PC-3 (cell line): Measurements from ENCODE around the gene CYB5R2. TPM values are rescaled to one million over a fixed set of nuclear protein-coding genes. Genes with fewer than 3 reads are reported as not detected.

Experiments
- ATAC-seq: fragments of 200-7000 bp; cut with Tn5 transposase; 2 replicates; pipeline ENCODE4 v1.9.1; 2020; ENCODE audit warnings: mild to moderate bottlenecking, moderate library complexity
- BruUV-seq: library from RNA; stranded (reverse); fragments of 400-500 nt; replicated peaks from 2 replicates; lab custom pipeline; 2021; lab: Mats Ljungman, UMichigan
- CTCF ChIA-PET: fragments of 300-600 bp; sonication (Branson Sonifier 250); formaldehyde crosslinking; loops from one replicate; lab custom pipeline; 2022; ENCODE audit warnings: antibody characterized with exemption; lab: Charles Lee
- POLR2A ChIA-PET: fragments of 300-600 bp; sonication (Branson Sonifier 250); formaldehyde crosslinking; loops from one replicate; lab custom pipeline; 2022; ENCODE audit warnings: antibody characterized with exemption; ENCODE audit not compliant: unreplicated experiment; lab: Charles Lee
- DNase-seq: peaks from one replicate; pipeline ENCODE4 v3.0.0-alpha.2; 2015
- H2AFZ ChIP-seq: fragments of 300-600 bp; sonication (generic); 2 replicates; pipeline ENCODE4 v1.6.0; 2016; ENCODE audit warnings: antibody characterized with exemption, low read length
- H3F3A ChIP-seq: fragments of 300-600 bp; sonication (generic); one replicate; pipeline ENCODE4 v1.6.0; 2017; ENCODE audit warnings: antibody characterized with exemption, low read length, control low read depth, mild to moderate bottlenecking; ENCODE audit not compliant: unreplicated experiment
- H3K27ac ChIP-seq: fragments of 300-600 bp; sonication (generic); 2 replicates; pipeline ENCODE4 v1.5.1; 2016; ENCODE audit warnings: mild to moderate bottlenecking, low read length
- H3K27me3 ChIP-seq: fragments of 300-600 bp; sonication (generic); 2 replicates; pipeline ENCODE4 v1.6.1; 2016; ENCODE audit warnings: low read length, mixed read lengths
- H3K36me3 ChIP-seq: fragments of 300-600 bp; sonication (generic); 2 replicates; pipeline ENCODE4 v1.6.1; 2016; ENCODE audit warnings: low read depth, mixed run types, low read length, mixed read lengths
- H3K4me1 ChIP-seq: fragments of 300-600 bp; sonication (generic); 2 replicates; pipeline ENCODE4 v1.5.1; 2016; ENCODE audit warnings: low read length; ENCODE audit not compliant: insufficient read depth
- H3K4me2 ChIP-seq: fragments of 300-600 bp; sonication (generic); 2 replicates; pipeline ENCODE4 v1.6.0; 2016; ENCODE audit warnings: low read length
- H3K4me3 ChIP-seq: fragments of 300-600 bp; sonication (generic); 2 replicates; pipeline ENCODE4 v1.5.1; 2016; ENCODE audit warnings: mild to moderate bottlenecking, low read length, mixed read lengths
- H3K79me2 ChIP-seq: fragments of 300-600 bp; sonication (generic); 2 replicates; pipeline ENCODE4 v1.6.1; 2017; ENCODE audit warnings: low read length, mixed read lengths
- H3K9ac ChIP-seq: fragments of 300-600 bp; sonication (generic); 2 replicates; pipeline ENCODE4 v1.6.0; 2016; ENCODE audit warnings: mild to moderate bottlenecking, low read length
- H3K9me2 ChIP-seq: fragments of 300-600 bp; sonication (generic); replicated peaks from 2 replicates; pipeline ENCODE4 v1.6.1; 2016; ENCODE audit warnings: mixed run types, low read length, mixed read lengths
- H3K9me3 ChIP-seq: fragments of 300-600 bp; sonication (generic); 2 replicates; pipeline ENCODE4 v1.6.1; 2016; ENCODE audit warnings: low read length, mixed read lengths
- H4K20me1 ChIP-seq: fragments of 300-600 bp; sonication (generic); 2 replicates; pipeline ENCODE4 v1.6.1; 2016; ENCODE audit warnings: low read length, mixed read lengths
- CTCF ChIP-seq: fragments of 300-600 bp; sonication (generic); conservative IDR thresholded peaks from 2 replicates; pipeline ENCODE4 v1.5.1; 2017; ENCODE audit warnings: antibody characterized with exemption, low read depth, mild to moderate bottlenecking, low read length
- EZH2 ChIP-seq: fragments of 300-600 bp; sonication (generic); IDR thresholded peaks from one replicate; pipeline ENCODE4 v1.6.1; 2017; ENCODE audit warnings: antibody characterized with exemption, mild to moderate bottlenecking, low read length; ENCODE audit not compliant: unreplicated experiment
- EZH2phosphoT487 ChIP-seq: fragments of 300-600 bp; sonication (generic); IDR thresholded peaks from 2 replicates; pipeline ENCODE4 v1.6.1; 2018; ENCODE audit warnings: mild to moderate bottlenecking, antibody characterized with exemption, low read length, borderline replicate concordance
- intact Hi-C: fragments of 100-400 bp; cut with micrococcal nuclease; formaldehyde crosslinking; loops from 2 replicates; pipeline ENCODE4 v1.9.0; 2023
- total RNA-seq: library from RNA; depleted of rRNA; stranded (reverse); fragments of >200 nt; gene quantifications from 2 replicates; pipeline ENCODE4 v1.2.3, GENCODE V29; 2014

CYB5R2 gene
- total RNA-seq, 1 experiment from 2014 or later = 5.4 TPM

GRCh38 chr11:7645206-7645605 is 28.1 kb downstream of the CYB5R2 start:
- CTCF ChIA-PET = no interaction called here
- DNase-seq = no peak
- intact Hi-C loops = no loop called here

GRCh38 chr11:7643314-7643713 is 30.0 kb downstream of the CYB5R2 start:
- H3K9me3 ChIP-seq = no peaks in the 10 kb centered on the region
- ChIA-PET POLR2A (no interaction called here), CTCF (no interaction called here)
- H3F3A ChIP-seq = no peaks in the 10 kb centered on the region
- no peak overlapping the region for H3K4me2 ChIP-seq
- H3K36me3 ChIP-seq = no peaks in the 10 kb centered on the region
- intact Hi-C loops = no loop called here
- no peak for TF ChIP-seq EZH2phosphoT487
- TF ChIP-seq CTCF = no peak
- no peak for TF ChIP-seq EZH2
- H2AFZ ChIP-seq = no peak overlapping the region
- DNase-seq (no peak), ATAC-seq (no peak)
- H3K4me1 ChIP-seq = 0 out of 2 replicates have a peak, but pooled peaks cover 5% of the 10 kb centered on the region
- H4K20me1 ChIP-seq = no peaks in the 10 kb centered on the region
- H3K27ac ChIP-seq = no peak overlapping the region
- H3K4me3 ChIP-seq = no peak overlapping the region
- H3K9me2 ChIP-seq = no peaks in the 10 kb centered on the region
- H3K9ac ChIP-seq = no peak overlapping the region
- no peaks in the 10 kb centered on the region for H3K79me2 ChIP-seq
- BruUV-seq = no TSS peak
- H3K27me3 ChIP-seq = no peaks in the 10 kb centered on the region

More at GRCh38 chr11:7645206-7645605, 28.1 kb downstream of the CYB5R2 start:
- Histone ChIP-seq H3K9me3 (no peaks in the 10 kb centered on the region), H2AFZ (no peak overlapping the region), H4K20me1 (no peaks in the 10 kb centered on the region), H3K27ac (no peak overlapping the region), H3K4me3 (no peak overlapping the region), H3K9ac (no peak overlapping the region), H3K79me2 (no peaks in the 10 kb centered on the region), H3K36me3 (no peaks in the 10 kb centered on the region), H3K9me2 (no peaks in the 10 kb centered on the region), H3F3A (no peaks in the 10 kb centered on the region), H3K4me2 (no peak overlapping the region), H3K27me3 (no peaks in the 10 kb centered on the region), H3K4me1 (0 out of 2 replicates have a peak, but pooled peaks cover 5% of the 10 kb centered on the region)
- no peak for ATAC-seq
- TF ChIP-seq CTCF (no peak), EZH2phosphoT487 (no peak), EZH2 (no peak)
- POLR2A ChIA-PET = no interaction called here
- BruUV-seq = no TSS peak

GRCh38 chr11:7642747-7643146 is 30.6 kb downstream of the CYB5R2 start:
- H3F3A ChIP-seq = no peaks in the 10 kb centered on the region
- DNase-seq (peak; percentile 59), ATAC-seq (no peak)
- H3K9me3 ChIP-seq = no peaks in the 10 kb centered on the region
- H3K4me3 ChIP-seq = no peak overlapping the region
- no peaks in the 10 kb centered on the region for H3K79me2 ChIP-seq
- H3K27ac ChIP-seq = no peak overlapping the region
- no peak overlapping the region for H3K9ac ChIP-seq
- H3K4me1 ChIP-seq = 0 out of 2 replicates have a peak, but pooled peaks cover 5% of the 10 kb centered on the region
- H4K20me1 ChIP-seq = no peaks in the 10 kb centered on the region
- no peaks in the 10 kb centered on the region for H3K27me3 ChIP-seq
- no peak overlapping the region for H2AFZ ChIP-seq
- ChIA-PET POLR2A (no interaction called here), CTCF (no interaction called here)
- intact Hi-C loops = no loop called here
- BruUV-seq = no TSS peak
- no peaks in the 10 kb centered on the region for H3K9me2 ChIP-seq
- no peak for TF ChIP-seq EZH2
- TF ChIP-seq EZH2phosphoT487 = no peak
- no peak for TF ChIP-seq CTCF
- no peaks in the 10 kb centered on the region for H3K36me3 ChIP-seq
- H3K4me2 ChIP-seq = no peak overlapping the region
